ENCODE results near the gene GRID2.

The GRID2 gene

GRCh38 chr4:92646826-92647225 is 343.1 kb downstream of the GRID2 start:
- no peak for DNase-seq (ENCODE audit: extremely low spot score, insufficient read length, low read depth)
- FAIRE-seq: no peak

DNA sequence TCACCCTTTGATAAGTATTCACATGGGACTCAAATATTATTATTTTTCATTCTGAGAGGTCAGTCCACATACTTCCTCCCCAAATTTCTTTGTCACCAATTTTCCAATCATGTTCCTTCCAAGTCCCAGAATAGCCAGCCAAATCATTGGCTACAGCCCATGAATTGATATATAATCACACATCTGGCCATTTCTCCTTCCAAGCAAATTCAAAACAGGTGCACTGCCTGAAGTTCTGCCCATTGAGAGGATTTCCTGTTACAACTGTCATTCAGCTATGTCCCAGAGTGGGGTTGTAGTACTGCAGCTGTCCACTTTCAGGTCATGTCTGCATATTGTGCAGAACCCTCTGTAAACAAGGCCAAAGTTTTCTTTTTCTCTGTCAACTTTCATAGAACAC is 347.8 kb downstream of the GRID2 start:
- DNase-seq (ENCODE audit: extremely low spot score, insufficient read length, low read depth) (no peak), FAIRE-seq (no peak)

DNA sequence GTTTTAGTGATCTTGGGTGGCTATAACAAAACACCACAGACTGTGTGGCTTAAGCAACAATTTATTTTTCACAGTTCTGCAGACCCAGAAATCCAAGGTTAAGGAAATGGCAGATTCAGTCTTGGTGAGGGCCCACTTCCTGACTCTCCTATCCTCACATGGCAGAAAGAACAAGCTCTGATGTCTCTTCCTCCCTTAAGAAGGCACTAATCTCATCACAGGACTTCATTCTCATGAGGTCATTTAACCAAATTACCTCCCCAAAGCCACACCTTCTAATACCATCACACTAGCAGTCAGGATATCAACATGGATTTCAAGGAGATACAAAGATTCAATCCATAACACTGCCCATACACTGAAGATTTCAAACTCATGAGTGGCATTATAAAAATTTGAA is 350.3 kb downstream of the GRID2 start:
- DNase-seq (ENCODE audit: extremely low spot score, insufficient read length, low read depth): no peak
- FAIRE-seq: no peak

- DNase-seq (ENCODE audit: extremely low spot score, insufficient read length, low read depth): no peak
- no peak for FAIRE-seq
Measured at GRCh38 chr4:92657695-92658094, 353.9 kb downstream of the GRID2 start.

DNA sequence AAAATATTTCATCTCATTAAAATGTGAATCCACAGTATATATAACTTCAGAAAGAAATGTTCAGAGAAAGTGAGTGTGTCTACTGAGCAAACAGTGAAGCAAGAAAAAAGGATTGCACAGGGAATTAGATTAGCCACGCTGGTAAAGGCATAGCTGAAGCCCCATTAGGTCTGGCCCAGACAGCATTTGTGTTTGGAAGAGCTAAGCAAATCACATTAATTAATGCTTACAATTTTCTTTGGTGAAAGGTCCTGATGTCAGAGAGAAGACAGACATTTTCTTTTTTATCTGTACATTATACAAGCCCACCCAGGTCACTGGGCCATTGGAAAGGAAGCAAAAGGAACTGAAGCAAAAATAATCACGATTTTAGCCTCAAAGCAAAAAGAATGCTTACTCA is 354.6 kb downstream of the GRID2 start:
- FAIRE-seq: no peak

GRCh38 chr4:92677805-92678204 is 374.0 kb downstream of the GRID2 start:
- no peak for FAIRE-seq
- DNase-seq (ENCODE audit: extremely low spot score, insufficient read length, low read depth): no peak

More for the DNA sequence above, 354.6 kb downstream of the GRID2 start:
- DNase-seq (ENCODE audit: extremely low spot score, insufficient read length, low read depth): no peak

DNA sequence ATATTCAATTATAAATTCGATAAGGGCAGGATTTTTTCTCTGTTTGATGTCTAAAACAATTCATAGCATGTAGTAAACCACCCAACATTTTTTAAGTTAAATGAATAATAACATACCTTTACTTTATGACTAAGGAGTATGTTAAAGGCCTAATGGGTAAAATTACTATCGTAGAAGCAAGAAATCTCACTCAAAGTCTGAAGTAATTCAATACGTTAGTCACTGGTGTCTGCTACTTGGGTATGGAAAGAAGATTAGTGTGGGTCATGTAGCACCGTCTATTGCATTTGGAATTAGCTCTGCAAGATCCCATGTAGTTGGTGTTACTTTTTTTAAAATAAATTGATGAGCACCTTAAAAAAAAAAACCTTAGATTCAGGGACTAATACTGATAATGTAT is 374.5 kb downstream of the GRID2 start:
- FAIRE-seq: no peak
- DNase-seq (ENCODE audit: extremely low spot score, insufficient read length, low read depth): no peak

- DNase-seq (ENCODE audit: extremely low spot score, insufficient read length, low read depth) (no peak), FAIRE-seq (no peak)
Measured at GRCh38 chr4:92679149-92679548, 375.4 kb downstream of the GRID2 start.

- no peak for FAIRE-seq
Measured at GRCh38 chr4:92714640-92715039, 410.9 kb downstream of the GRID2 start.

DNA sequence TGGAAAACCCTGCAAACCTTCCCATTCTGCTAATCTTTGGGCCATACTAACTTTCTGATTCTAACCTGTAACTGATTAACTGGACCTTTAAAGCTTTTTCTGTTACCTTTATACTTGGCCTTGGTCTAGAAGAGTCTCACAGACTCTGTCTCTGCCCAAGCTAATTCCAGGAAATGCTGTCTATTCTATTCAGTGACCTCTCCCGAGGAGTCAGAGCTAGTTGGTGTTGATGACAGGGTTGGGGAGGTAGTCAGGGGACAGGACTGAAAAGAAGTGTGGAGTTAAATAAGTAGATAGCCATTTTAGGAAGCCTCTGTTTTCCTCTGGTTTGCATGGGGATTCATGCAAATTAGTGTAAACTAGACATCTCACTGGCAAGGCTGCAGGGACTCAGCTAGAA is 429.5 kb downstream of the GRID2 start:
- FAIRE-seq: no peak
- no peak for DNase-seq (ENCODE audit: extremely low spot score, insufficient read length, low read depth)

More at GRCh38 chr4:92714640-92715039, 410.9 kb downstream of the GRID2 start:
- DNase-seq (ENCODE audit: extremely low spot score, insufficient read length, low read depth): no peak

DNA sequence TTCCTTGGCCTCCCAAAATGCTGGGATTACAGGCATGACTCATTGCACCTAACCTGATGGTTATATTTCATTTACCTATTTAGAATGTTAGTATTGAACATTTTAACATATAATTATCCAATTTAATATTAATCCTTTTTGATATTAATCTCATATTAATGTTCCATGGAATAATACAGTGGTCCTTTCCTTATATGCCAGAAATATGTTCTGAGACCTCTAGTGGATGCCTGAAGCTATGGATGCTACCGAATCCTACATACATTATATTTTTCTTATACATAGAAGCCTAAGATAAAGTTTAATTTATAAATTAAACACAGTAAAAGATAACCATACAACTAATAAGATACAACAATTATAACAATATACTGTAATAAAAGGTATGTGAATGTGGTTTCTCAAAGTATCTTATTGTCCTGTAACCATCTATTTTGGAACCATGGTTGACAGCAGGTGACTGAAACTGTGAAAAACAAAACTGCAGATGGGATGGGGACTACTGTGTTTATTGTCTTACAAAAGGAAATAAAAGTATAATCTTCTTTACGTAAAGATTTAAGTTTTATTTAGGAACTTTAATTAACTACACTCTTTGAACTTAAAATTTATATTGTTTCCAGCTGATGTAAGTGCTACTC is 431.4 kb downstream of the GRID2 start:
- no peak for FAIRE-seq
- DNase-seq (ENCODE audit: extremely low spot score, insufficient read length, low read depth): no peak

DNA sequence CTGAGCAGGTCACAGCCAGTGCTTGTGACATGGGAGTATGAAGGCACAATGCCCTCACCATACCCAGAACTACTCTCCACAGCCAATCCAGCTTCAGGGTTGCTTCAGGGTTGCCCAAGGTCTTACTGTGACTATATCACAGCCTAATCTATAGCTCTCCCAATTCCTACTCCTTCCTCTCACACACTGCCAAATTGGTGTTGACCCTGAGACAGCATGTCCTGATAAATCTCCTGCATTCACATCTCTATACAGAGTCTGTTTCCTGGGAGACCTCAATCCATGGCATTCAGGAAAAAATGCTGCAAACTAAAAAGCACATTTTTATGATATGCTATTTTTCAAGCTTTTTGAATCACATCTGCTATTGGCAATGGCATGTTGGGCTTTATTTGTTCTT is 456.7 kb downstream of the GRID2 start:
- no peak for FAIRE-seq

DNA sequence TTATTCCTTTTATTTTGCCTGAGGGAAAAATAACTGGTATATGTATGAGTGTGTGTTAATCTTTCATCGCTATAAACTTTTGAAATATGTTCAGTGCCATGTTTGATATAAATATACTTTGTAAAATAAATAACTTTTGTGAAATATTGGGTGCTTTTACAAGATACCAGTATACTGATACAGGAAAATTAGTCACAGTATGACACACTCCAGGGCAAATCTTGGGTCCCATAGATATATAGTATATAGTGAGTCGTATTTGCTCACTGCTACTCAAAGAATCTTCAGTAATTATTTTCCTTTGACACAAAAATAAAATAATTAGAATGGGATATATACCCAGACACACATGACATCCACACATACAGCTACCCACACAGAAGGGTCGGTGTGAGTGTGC is 472.3 kb downstream of the GRID2 start:
- FAIRE-seq (no peak), DNase-seq (ENCODE audit: extremely low spot score, insufficient read length, low read depth) (no peak)

More for the DNA sequence above, 456.7 kb downstream of the GRID2 start:
- DNase-seq (ENCODE audit: extremely low spot score, insufficient read length, low read depth): no peak

- FAIRE-seq (no peak), DNase-seq (ENCODE audit: extremely low spot score, insufficient read length, low read depth) (no peak)
Measured at GRCh38 chr4:92789741-92790140, 486.0 kb downstream of the GRID2 start.

DNA sequence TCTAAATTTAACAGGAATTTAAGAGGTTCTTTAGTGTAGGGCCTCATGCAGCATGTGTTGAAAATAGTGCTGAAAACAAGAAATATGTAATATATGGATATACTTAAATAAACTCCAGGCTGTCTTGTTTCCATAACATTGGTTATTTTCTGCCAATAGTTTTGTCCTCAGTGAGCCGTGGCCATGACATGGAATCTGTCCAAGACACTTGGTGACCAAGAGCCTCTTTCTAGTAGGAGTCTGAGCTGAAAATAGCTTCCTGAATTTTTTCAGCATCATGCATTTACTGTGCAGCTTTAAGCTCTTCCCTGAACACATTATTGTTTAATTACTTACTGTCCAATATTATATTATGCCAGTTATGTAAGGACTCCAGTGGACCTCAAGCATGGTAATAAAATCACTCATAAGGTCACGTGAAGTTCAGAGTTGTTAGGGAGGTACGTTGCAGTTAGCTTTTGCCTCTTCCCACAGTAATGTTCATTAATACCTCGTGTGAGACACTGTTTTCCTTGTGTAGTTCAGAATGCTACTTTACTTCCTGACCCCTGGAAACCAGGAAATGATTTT is 488.2 kb downstream of the GRID2 start:
- DNase-seq (ENCODE audit: extremely low spot score, insufficient read length, low read depth) (no peak), FAIRE-seq (no peak)

- FAIRE-seq: no peak
- no peak for DNase-seq (ENCODE audit: extremely low spot score, insufficient read length, low read depth)
Measured at GRCh38 chr4:92809381-92809780, 505.6 kb downstream of the GRID2 start.

- no peak for DNase-seq (ENCODE audit: extremely low spot score, insufficient read length, low read depth)
- FAIRE-seq: no peak
Measured at GRCh38 chr4:92812652-92813051, 508.9 kb downstream of the GRID2 start.

DNA sequence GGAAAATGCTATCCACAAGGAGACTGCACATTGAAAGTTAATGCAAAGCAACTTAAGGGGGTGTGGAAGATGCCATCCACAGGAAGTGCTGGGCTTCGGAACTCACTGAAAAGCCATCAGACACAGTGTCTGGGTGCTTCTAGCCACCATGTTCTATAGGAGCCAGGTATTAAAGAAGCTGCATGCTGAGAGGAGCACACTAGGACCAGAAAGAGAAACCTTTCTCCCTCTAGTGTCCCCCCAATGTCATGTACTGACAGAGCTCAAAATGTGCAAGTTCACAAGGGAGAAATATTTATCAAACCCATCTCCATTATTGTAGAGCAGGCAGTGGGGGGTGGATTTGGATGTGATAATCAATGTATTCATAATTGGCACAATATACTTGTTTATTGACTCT is 510.9 kb downstream of the GRID2 start:
- DNase-seq (ENCODE audit: extremely low spot score, insufficient read length, low read depth) (no peak), FAIRE-seq (no peak)

GRCh38 chr4:92825256-92825655 is 521.5 kb downstream of the GRID2 start:
- FAIRE-seq (no peak), DNase-seq (ENCODE audit: extremely low spot score, insufficient read length, low read depth) (no peak)

DNA sequence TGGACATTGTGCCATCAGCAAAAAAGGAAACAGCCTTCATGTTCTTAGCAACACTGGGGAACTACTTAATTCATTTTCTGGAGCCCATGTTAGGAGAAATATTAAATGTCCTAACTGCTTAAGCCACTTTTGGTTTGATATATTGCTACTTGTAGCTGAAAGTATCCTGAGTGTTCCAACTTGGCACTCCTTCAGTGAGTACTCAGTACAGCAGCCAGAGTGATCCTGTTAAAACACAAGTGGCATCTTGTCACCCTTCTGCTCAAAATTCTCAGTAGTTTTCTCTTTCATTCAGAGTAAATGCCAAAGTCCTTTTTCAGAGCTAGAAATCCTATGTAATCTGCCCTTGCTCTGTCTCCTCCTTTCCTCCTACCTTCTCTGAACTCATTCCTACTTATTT is 522.0 kb downstream of the GRID2 start:
- DNase-seq (ENCODE audit: extremely low spot score, insufficient read length, low read depth) (no peak), FAIRE-seq (no peak)

DNA sequence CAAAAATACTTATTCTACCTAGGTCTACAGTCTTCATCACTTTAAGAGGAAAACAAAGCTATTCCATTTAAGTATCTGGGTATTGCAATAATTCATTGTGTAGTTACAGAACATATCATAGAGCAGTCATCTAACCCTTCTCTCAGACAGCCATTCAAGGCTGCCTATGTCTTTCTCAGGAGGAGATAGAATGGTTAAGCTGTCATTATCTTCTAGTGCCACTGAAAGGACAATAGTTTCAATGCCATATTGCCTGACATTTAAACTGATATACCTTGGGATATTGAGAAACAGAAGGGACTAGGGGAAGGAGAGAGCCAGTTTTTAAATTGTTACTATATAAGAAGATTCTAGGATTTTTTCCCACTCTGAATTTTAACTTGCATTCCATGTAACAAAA is 527.0 kb downstream of the GRID2 start:
- DNase-seq (ENCODE audit: extremely low spot score, insufficient read length, low read depth) (no peak), FAIRE-seq (no peak)

- no peak for DNase-seq (ENCODE audit: extremely low spot score, insufficient read length, low read depth)
Measured at GRCh38 chr4:92840880-92841279, 537.1 kb downstream of the GRID2 start.

More at GRCh38 chr4:92840880-92841279, 537.1 kb downstream of the GRID2 start:
- FAIRE-seq: no peak

All from GM18507 (cell line).